Measurements from ENCODE around the gene MFSD2A. TPM values are rescaled to one million over a fixed set of nuclear protein-coding genes. Genes with fewer than 3 reads are reported as not detected.

The MFSD2A gene
- total RNA-seq, 1 donor from 2014 or later = 0.81 TPM

DNA sequence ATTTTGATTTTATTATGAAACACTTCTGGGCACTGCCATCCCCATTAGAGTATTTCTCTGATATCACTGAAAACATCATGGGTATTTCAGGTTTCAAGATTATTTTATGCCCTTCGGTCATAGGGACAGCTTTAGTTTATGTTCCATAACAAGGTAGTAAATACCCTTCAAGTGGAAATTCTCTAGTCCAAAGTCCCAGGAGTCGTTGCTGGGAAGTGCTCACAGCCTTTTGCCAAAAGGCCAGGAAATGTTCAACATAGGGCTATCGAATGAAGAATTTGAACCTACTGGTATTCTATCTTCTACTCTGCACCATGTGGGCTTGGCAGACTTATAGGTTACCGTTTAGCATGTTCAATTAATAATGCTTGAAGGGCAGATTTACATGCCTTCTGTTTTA is 7.7 kb upstream of the MFSD2A start:
- Mint-ChIP-seq H3K4me3 (ENCODE audit: unreplicated experiment) (no peak overlapping the region), H3K4me1 (ENCODE audit: unreplicated experiment) (no peaks in the 10 kb centered on the region), H3K36me3 (ENCODE audit: unreplicated experiment) (no peaks in the 10 kb centered on the region), H3K9me3 (ENCODE audit: unreplicated experiment) (peaks cover 5% of the 10 kb centered on the region), H3K27ac (ENCODE audit: unreplicated experiment) (no peak overlapping the region), H3K27me3 (ENCODE audit: unreplicated experiment) (peaks cover 33% of the 10 kb centered on the region)
- TF ChIP-seq, protein P1, sequence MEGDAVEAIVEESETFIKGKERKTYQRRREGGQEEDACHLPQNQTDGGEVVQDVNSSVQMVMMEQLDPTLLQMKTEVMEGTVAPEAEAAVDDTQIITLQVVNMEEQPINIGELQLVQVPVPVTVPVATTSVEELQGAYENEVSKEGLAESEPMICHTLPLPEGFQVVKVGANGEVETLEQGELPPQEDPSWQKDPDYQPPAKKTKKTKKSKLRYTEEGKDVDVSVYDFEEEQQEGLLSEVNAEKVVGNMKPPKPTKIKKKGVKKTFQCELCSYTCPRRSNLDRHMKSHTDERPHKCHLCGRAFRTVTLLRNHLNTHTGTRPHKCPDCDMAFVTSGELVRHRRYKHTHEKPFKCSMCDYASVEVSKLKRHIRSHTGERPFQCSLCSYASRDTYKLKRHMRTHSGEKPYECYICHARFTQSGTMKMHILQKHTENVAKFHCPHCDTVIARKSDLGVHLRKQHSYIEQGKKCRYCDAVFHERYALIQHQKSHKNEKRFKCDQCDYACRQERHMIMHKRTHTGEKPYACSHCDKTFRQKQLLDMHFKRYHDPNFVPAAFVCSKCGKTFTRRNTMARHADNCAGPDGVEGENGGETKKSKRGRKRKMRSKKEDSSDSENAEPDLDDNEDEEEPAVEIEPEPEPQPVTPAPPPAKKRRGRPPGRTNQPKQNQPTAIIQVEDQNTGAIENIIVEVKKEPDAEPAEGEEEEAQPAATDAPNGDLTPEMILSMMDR (IDR thresholded peaks at IDR 0.05) = no peak
- no peak for DNase-seq (ENCODE audit: extremely low spot score, unreplicated experiment)

DNA sequence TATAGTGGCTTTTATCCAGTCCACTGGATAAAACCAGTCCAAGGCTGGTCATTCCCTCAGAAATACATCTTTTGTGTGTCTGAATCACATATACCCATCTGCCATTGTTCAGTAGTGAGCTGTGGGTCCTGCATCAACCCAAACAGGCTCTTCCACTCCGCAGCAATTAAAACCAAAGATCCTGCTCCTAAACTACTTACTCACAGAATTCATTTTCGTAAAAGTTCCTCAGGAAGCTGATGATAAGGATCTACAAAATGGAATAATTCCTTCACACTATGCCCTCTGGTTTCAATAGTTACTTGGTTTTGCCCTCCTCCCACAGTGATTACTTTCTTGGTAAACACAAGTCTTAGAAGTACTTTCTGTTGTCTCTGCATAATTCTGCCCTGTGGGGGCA is 5.1 kb upstream of the MFSD2A start:
- no peak for DNase-seq (ENCODE audit: extremely low spot score, unreplicated experiment)
- peaks cover 13% of the 10 kb centered on the region for H3K27me3 Mint-ChIP-seq (ENCODE audit: unreplicated experiment)
- H3K9me3 Mint-ChIP-seq (ENCODE audit: unreplicated experiment) = peaks cover 5% of the 10 kb centered on the region
- no peaks in the 10 kb centered on the region for H3K36me3 Mint-ChIP-seq (ENCODE audit: unreplicated experiment)
- no peak overlapping the region for H3K27ac Mint-ChIP-seq (ENCODE audit: unreplicated experiment)
- no peak overlapping the region for H3K4me3 Mint-ChIP-seq (ENCODE audit: unreplicated experiment)
- no peaks in the 10 kb centered on the region for H3K4me1 Mint-ChIP-seq (ENCODE audit: unreplicated experiment)
- TF ChIP-seq, protein P1 (IDR thresholded peaks at IDR 0.05) = no peak

DNA sequence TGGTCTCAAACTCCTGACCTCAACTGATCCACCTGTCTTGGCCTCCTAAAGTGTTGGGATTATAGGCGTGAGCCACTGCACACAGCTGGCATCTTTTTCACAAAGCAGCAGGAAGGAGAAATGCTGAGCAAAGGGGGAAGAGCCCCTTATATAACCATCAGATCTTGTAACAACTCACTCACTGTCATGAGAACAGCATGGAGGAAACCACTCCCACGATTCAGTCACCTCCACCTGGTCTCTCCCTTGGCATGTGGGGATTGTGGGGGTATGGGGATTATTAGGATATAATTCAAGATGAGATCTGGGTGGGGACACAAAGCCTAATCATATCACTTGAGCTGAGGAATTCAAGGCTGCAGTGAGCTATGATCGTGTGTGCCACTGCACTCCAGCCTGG is 3.0 kb upstream of the MFSD2A start:
- no peaks in the 10 kb centered on the region for H3K36me3 Mint-ChIP-seq (ENCODE audit: unreplicated experiment)
- H3K27ac Mint-ChIP-seq (ENCODE audit: unreplicated experiment) = no peak overlapping the region
- H3K9me3 Mint-ChIP-seq (ENCODE audit: unreplicated experiment) = peaks cover 5% of the 10 kb centered on the region
- TF ChIP-seq, protein P1 (IDR thresholded peaks at IDR 0.05) = no peak
- peaks cover 11% of the 10 kb centered on the region for H3K4me1 Mint-ChIP-seq (ENCODE audit: unreplicated experiment)
- H3K4me3 Mint-ChIP-seq (ENCODE audit: unreplicated experiment) = no peak overlapping the region
- DNase-seq (ENCODE audit: extremely low spot score, unreplicated experiment) = no peak
- peaks cover 12% of the 10 kb centered on the region for H3K27me3 Mint-ChIP-seq (ENCODE audit: unreplicated experiment)

DNA sequence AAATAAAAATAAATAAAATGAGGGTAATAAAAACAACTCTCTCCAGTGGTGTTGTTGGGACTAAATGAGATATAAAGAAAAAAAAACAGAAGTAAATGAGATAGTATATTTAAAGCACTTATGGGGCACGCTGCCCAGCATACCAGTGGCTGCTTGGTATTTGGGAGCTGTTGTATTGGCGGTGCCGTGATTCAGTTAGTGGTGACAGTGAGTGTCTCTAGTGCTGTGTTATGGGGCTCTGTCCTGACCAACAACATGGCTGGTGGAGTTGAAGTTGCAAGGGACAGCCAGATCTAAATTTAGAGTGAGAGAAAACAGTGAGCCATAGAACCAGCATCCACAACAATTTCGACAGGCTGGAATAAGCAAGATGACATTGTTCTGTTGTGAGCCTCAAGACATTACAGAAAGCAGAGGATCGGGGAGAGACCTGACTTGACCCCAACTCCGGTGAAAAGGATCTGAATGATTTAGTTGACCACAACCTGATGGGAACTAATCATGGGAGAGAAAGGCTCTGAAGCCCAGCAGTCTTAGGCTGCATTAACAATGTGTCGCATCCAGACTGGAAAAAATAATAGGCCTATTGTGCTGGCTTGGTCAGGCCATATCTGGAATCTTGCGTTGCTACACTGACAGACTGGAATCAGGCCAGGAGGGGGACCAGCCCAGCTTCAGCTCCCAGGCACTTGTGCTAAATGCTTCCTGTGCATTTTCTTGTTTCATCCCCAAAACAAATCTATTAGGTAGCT is 2.4 kb upstream of the MFSD2A start:
- H3K27ac Mint-ChIP-seq (ENCODE audit: unreplicated experiment) = no peak overlapping the region
- H3K27me3 Mint-ChIP-seq (ENCODE audit: unreplicated experiment) = peaks cover 6% of the 10 kb centered on the region
- no peak for DNase-seq (ENCODE audit: extremely low spot score, unreplicated experiment)
- H3K9me3 Mint-ChIP-seq (ENCODE audit: unreplicated experiment) = peaks cover 5% of the 10 kb centered on the region
- H3K4me1 Mint-ChIP-seq (ENCODE audit: unreplicated experiment) = peaks cover 11% of the 10 kb centered on the region
- TF ChIP-seq, protein P1 (IDR thresholded peaks at IDR 0.05) = no peak
- H3K36me3 Mint-ChIP-seq (ENCODE audit: unreplicated experiment) = no peaks in the 10 kb centered on the region
- no peak overlapping the region for H3K4me3 Mint-ChIP-seq (ENCODE audit: unreplicated experiment)

DNA sequence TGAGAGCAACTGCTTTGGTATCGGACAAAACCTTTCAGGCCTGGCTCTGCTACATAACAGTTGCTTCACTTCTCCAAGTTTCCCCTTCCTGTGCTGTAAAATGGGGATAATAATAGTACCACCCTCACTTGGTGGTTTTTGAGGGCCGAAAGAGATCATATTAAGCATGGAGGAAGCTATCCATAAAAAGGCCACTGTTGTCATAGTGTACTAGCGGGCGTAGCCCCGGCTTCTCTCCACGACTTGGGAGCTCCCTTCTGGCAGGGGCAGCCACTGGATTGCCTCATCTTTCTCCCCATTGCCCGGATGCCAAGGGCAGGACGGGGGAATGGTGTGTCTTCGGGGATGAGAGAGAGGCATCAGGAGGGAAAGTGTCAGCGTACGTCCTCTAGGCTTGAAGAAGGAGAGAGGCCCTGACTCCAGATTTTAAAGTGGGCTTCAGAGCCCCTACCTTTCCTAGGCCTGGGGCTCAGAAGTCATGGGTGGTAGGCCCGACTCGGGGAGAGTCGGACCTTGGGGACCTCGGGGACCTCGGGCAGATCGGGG is 548 bp upstream of the MFSD2A start:
- H3K4me3 Mint-ChIP-seq (ENCODE audit: unreplicated experiment) = peak overlapping the region; percentile 84
- DNase-seq (ENCODE audit: extremely low spot score, unreplicated experiment) = no peak
- no peak overlapping the region for H3K27ac Mint-ChIP-seq (ENCODE audit: unreplicated experiment)
- no peaks in the 10 kb centered on the region for H3K36me3 Mint-ChIP-seq (ENCODE audit: unreplicated experiment)
- H3K9me3 Mint-ChIP-seq (ENCODE audit: unreplicated experiment) = peaks cover 5% of the 10 kb centered on the region
- TF ChIP-seq, protein P1 (IDR thresholded peaks at IDR 0.05) = no peak
- peaks cover 11% of the 10 kb centered on the region for H3K4me1 Mint-ChIP-seq (ENCODE audit: unreplicated experiment)
- H3K27me3 Mint-ChIP-seq (ENCODE audit: unreplicated experiment) = peaks cover 5% of the 10 kb centered on the region
